ELF-1 (cell line): ENCODE measurements around the gene SEC24A.
"Not testable (repeated sequence)": the region's sequence is repeated elsewhere in the genome, so short reads cannot be mapped to it uniquely, and the experiment has no call there.

Source experiments
- DNase-seq: peaks from one replicate; pipeline ENCODE4 v3.0.0-alpha.2; 2016; ENCODE audit warnings: low read depth, low spot score

The SEC24A gene

DNA sequence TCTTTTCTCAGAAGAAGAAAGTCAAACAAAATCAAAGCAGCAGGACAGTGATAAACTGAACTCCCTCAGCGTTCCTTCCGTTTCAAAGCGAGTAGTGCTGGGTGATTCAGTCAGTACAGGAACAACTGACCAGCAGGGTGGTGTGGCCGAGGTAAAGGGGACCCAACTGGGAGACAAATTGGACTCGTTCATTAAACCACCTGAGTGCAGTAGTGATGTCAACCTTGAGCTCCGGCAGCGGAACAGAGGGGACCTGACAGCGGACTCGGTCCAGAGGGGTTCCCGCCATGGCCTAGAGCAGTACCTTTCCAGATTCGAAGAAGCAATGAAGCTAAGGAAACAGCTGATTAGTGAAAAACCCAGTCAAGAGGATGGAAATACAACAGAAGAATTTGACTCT is 92.5 kb downstream of the SEC24A start:
- DNase-seq: no peak

GRCh38 chr5:134742134-134742533 is 93.5 kb downstream of the SEC24A start:
- DNase-seq: no peak

DNA sequence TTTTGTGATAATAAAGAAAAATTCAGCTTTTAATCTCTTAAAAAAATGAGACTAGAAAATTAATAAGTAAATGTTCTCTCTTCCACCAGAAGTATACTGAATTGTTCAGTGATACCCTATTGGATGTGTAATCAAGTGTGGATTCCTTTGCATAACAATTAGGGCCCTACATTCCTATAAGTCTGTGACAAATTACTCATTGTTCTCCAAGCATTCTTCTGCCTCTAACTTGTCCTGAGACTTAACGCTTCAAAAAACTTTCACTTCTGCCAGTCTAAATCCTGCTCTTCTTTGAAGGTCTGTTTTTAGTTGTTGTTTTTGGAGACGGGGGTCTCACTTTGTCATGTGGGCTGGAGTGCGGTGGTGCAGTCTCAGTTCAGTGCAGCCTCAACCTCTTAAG is 100.8 kb downstream of the SEC24A start:
- DNase-seq: peak; percentile 40

DNA sequence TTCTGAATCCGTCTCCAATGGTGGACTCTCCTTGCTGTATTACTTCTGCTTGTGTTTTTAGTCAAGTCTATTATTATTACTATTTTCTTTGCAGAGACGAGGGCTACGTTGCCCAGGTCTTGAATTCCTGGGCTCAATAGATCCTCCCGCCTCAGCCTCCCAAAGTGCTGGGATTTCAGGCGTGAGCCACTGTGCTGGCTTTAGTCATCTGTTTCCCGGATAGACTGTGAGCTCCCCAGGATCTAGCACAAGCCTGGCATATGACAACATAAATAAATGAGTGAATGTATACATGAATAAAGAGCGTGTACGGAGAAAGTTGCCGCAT is 109.6 kb downstream of the SEC24A start:
- no peak for DNase-seq

GRCh38 chr5:134758504-134759341 is 110.1 kb downstream of the SEC24A start, which contains the start of gene DDX46:
DDX46 (plus strand) TSS chr5:134758779; CDS start chr5:134758939, 160 bp downstream.
- DNase-seq: peak; percentile 97

DNA sequence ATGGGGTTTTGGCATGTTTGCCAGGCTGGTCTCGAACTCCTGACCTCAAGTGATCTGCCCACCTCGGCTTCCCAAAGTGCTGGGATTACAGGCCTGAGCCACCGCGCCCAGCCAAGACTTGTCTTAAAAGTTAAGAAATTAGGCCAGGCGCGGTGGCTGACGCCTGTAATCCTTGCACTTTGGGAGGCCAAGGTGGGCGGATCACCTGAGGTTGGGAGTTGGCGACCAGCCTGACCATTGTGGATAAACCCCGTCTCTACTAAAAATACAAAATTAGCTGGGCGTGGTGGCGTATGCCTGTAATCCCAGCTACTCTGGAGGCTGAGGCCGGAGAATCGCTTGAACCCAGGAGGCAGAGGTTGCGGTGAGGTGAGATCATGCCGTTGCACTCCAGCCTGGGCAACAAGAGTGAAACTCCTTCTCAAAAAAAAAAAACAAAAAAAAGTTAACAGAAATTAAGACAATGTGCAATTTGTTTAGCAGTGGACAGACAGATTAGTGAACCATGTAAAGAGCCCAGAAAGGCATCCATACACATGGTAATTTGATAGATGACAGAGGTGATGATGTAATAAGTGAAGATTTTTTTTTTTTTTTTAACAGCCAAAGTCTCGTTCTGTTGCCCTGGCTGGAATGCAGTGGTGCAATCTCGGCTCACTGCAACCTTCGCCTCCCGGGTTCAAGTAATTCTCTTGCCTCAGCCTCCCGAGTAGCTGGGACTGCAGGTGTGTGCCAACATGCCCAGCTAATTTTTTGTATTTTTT is 119.1 kb downstream of the SEC24A start:
- DNase-seq: not testable (repeated sequence)

DNA sequence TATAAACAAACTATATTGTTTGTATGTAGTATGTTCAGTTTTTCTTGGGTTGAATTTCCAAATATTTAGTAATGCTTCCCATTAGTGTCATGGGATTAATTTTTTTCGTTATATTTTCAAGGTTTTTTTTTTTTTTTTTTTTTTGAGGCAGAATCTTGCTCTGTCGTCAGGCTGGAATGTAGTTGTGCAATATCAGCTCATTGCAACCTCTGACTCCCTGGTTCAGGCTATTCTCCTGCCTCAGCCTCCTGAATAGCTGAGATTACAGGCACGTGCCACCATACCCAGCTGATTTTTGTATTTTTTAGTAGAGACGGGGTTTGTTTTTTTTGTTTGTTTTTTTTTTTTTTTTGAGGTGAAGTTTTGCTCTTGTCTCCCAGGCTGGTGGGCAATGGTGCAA is 120.6 kb downstream of the SEC24A start:
- no peak for DNase-seq

DNA sequence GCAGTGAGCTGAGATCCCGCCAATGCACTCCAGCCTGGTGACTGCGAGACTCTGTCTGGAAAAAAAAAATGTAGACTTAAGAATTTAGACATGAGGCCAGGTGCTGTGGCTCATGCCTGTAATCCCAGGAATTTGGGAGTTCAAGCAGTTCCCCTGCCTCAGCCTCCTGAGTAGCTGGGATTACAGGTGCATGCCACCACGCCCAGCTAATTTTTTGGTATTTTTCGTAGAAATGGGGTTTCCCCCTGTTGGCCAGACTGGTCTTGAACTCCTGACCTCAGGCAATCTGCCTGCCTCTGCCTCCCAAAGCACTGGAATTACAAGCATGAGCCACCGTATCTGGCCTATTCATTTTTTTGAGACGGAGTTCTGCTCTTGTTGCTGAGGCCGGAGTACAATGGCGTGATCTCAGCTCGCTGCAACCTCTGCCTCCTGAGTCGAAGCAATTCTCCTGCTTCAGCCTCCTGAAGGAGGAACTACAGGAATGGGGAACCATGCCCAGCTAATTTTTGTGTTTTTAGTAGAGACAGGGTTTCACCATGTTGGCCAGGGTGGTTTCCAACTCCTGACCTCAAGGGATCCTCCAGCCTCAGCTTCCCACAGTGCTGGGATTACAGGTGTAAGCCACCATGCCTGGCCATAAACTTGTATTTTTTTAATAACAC is 124.0 kb downstream of the SEC24A start:
- peak; percentile 5 for DNase-seq

DNA sequence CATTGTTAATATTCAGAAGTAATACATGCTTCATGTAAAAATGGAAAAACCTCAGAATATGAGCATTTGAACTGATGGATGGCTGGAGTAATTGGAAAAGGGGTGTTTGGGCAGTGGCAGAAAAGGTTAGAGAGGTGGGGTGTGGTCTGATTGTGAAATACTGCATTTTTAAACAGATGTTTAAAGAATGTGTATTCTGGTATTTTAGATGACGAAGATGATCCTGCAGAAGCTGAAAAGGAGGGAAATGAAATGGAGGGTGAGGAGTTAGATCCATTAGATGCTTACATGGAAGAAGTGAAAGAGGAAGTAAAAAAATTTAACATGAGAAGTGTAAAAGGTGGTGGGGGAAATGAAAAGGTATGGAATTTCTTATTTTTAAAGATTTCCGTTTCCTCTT is 128.8 kb downstream of the SEC24A start:
- no peak for DNase-seq
